Pancreas (tissue), 10 donors: ENCODE measurements around the gene ASIC2. TPM values are rescaled to one million over a fixed set of nuclear protein-coding genes. Genes with fewer than 3 reads are reported as not detected.

Experiments used
- ATAC-seq, 4 donors: fragments of 200-7000 bp; cut with Tn5 transposase; one replicate each; pipeline versions ENCODE4 v1.8.0 to v1.9.1; 2020; ENCODE audit warnings: mild to moderate bottlenecking in 4 of 4, moderate library complexity in 4 of 4
- DNase-seq, 6 donors: peaks; one replicate each; pipeline ENCODE4 v3.0.0-alpha.2; 2020
- FAIRE-seq: peaks from 2 replicates; lab custom pipeline; 2012; peaks lifted over from hg19 to GRCh38; lab: Jason Lieb, UNC
- H3K27ac ChIP-seq, 4 donors: fragments of 200-600 bp; sonication (generic); 1 replicate in 3 of 4; 2 replicates in 1 of 4; pipeline versions ENCODE4 v1.5.0 to v1.8.0; 2020
- H3K27me3 ChIP-seq, 4 donors: fragments of 200-600 bp; one replicate each; pipeline ENCODE4 v1.8.0; 2021
- H3K36me3 ChIP-seq, 3 donors: fragments of 200-600 bp; sonication (generic) in 1 of 3; one replicate each; pipeline versions ENCODE4 v1.5.0 to v1.8.0; 2020 to 2021
- H3K4me1 ChIP-seq, 3 donors: fragments of 200-600 bp; one replicate each; pipeline ENCODE4 v1.8.0; 2021
- H3K4me3 ChIP-seq, 4 donors: fragments of 200-600 bp; sonication (generic) in 2 of 4; one replicate each; pipeline versions ENCODE4 v1.5.0 to v1.8.0; 2020 to 2021
- H3K9me3 ChIP-seq, 4 donors: fragments of 200-600 bp; one replicate each; pipeline ENCODE4 v1.8.0; 2021
- CTCF ChIP-seq, 4 donors: fragments of 200-600 bp; sonication (generic) in 3 of 4; IDR thresholded peaks; one replicate each; pipeline versions ENCODE4 v1.5.0 to v1.8.0; 2021; ENCODE audit warnings: antibody characterized with exemption in 4 of 4
- WGBS, 2 donors: extraction: QIAGEN DNeasy Blood & Tissue Kit; methylation state at CpG; one replicate each; pipeline ENCODE4 v1.1.7; 2013; 5-methylcytosine and 5-hydroxymethylcytosine counted together
- intact Hi-C, 3 donors: fragments of 100-400 bp; cut with DNase I; formaldehyde crosslinking; loops; one replicate each; pipeline versions ENCODE4 v1.11.1 to v1.14.2; 2022
- polyA plus RNA-seq, 2 donors: library from polyadenylated mRNA; stranded (reverse); fragments of 200-250 nt; gene quantifications; one replicate each; pipeline ENCODE4 v1.2.3, GENCODE V29; 2013
- total RNA-seq, 6 donors: library from RNA; stranded (reverse); fragmentation: NEBNext Ultra II Directional in 4 of 6; extraction: Animal tissue kit (Norgen Biotek cat#: 25700) in 4 of 6; gene quantifications; one replicate each; pipeline versions ENCODE4 v1.2.1 to v1.2.4, GENCODE V29; 2021 to 2023
- donor health status: healthy with polysubstance abuse.
- donor health status: DM: no; HTN: no; CAD: no; lungs with moderate emphysema.
- donor health status: DM: no; HTN: no; CAD: no.
- donor health status: control.
- donor health status: control.
- donor health status: Bipolar disorder and iron deficiency.
- donor health status: DM: yes; HTN: yes; CAD: no.
- donor health status: DM: no; HTN: no; CAD: no.
- donor health status: DM: no; HTN: no; CAD: no.
- donor health status: DM: yes; HTN: yes; CAD: no.

Gene ASIC2
- total and polyA plus RNA-seq, 8 donors, result 0.09 to 0.14 (median 0.09) TPM; not detected in 5

- intact Hi-C loops, result no loop called here
- no peak for FAIRE-seq
- H3K4me1 ChIP-seq, result no peaks in the 10 kb centered on the region
- H3K27ac ChIP-seq, result no peak overlapping the region
- 74 to 80% methylated on average over 5 of the region's 5 CpGs for WGBS, 2 donors
- no peaks in the 10 kb centered on the region for H3K36me3 ChIP-seq
- no peak for DNase-seq
- H3K27me3 ChIP-seq, result no peaks in the 10 kb centered on the region
- no peaks in the 10 kb centered on the region for H3K9me3 ChIP-seq
- no peak for TF ChIP-seq CTCF (IDR thresholded peaks at IDR 0.05)
- ATAC-seq, result no peak
- no peak overlapping the region for H3K4me3 ChIP-seq
Measured at GRCh38 chr17:33115366-33115765, 177.7 kb downstream of the ASIC2 start.

- Histone ChIP-seq H3K4me3 (no peak overlapping the region), H3K27ac (no peak overlapping the region), H3K4me1 (no peaks in the 10 kb centered on the region), H3K27me3 (no peaks in the 10 kb centered on the region), H3K9me3 (no peaks in the 10 kb centered on the region), H3K36me3 (no peaks in the 10 kb centered on the region)
- FAIRE-seq (no peak), ATAC-seq (no peak), DNase-seq (no peak)
- WGBS, 2 donors, result 47 to 68% methylated on average over 3 of the region's 3 CpGs
- no peak for TF ChIP-seq CTCF (IDR thresholded peaks at IDR 0.05)
- intact Hi-C loops, result no loop called here
Measured at GRCh38 chr17:33113991-33114370, 179.1 kb downstream of the ASIC2 start.

- intact Hi-C loops, result no loop called here
- DNase-seq, result peak in 3 of 6 donors; percentile 24 to 28 (median 24)
- TF ChIP-seq CTCF (IDR thresholded peaks at IDR 0.05), result no peak
- 41 to 44% methylated on average over 6 of the region's 6 CpGs for WGBS, 2 donors
- H3K36me3 ChIP-seq, result no peaks in the 10 kb centered on the region
- H3K4me3 ChIP-seq, result no peak overlapping the region
- no peak for ATAC-seq
- H3K27ac ChIP-seq, result no peak overlapping the region
- H3K9me3 ChIP-seq, result no peaks in the 10 kb centered on the region
- no peaks in the 10 kb centered on the region for H3K4me1 ChIP-seq
- no peak for FAIRE-seq
- H3K27me3 ChIP-seq, result no peaks in the 10 kb centered on the region
Measured at GRCh38 chr17:33113276-33113990, 179.7 kb downstream of the ASIC2 start.

DNA sequence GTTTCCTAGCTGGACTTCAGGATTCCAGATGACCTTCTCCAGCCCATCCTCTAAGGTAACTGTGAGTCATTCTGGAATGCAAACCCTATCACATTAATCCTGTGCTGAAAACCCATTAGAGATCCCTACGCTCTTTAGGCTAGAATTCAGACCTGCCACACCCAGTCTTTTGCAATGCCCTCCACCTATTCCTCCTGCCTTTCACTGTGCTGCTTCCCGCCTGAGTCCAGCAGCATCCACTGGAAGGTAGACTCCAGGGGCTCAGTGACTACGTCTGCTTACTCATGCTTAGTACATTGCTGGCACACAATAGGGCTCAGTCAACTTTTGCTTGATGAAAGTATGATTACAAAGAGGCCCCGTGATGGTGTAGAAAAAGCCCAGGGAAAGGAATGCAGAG is 180.3 kb downstream of the ASIC2 start:
- no peak for FAIRE-seq
- no peak for DNase-seq

More for the DNA sequence above, 180.3 kb downstream of the ASIC2 start:
- 38 to 51% methylated on average over 4 of the region's 4 CpGs for WGBS, 2 donors
- Histone ChIP-seq H3K4me1 (no peaks in the 10 kb centered on the region), H3K4me3 (no peak overlapping the region), H3K36me3 (no peaks in the 10 kb centered on the region), H3K27me3 (no peaks in the 10 kb centered on the region), H3K27ac (no peak overlapping the region), H3K9me3 (no peaks in the 10 kb centered on the region)
- no peak for TF ChIP-seq CTCF (IDR thresholded peaks at IDR 0.05)
- no peak for ATAC-seq
- intact Hi-C loops, result no loop called here
